Measurements from ENCODE around the gene IRX6. TPM values are rescaled to one million over a fixed set of nuclear protein-coding genes. Genes with fewer than 3 reads are reported as not detected.

The IRX6 gene
- total RNA-seq, 4 donors from 2014 or later, result 0.14 TPM; not detected in 3

- Histone ChIP-seq H3K4me3 (no peak overlapping the region), H3K27ac (no peak overlapping the region), H3K27me3 (no peaks in the 10 kb centered on the region), H3K9me3 (no peaks in the 10 kb centered on the region), H3K4me1 (no peaks in the 10 kb centered on the region), H3K36me3 (no peaks in the 10 kb centered on the region)
- TF ChIP-seq CTCF (IDR thresholded peaks at IDR 0.05) (no peak), POLR2A (IDR thresholded peaks at IDR 0.05) (no peak)
- no peak for DNase-seq
- intact Hi-C loops (cut with DNase I; ENCODE audit: low total_unique reads), result no loop called here
These were observed 35.9 kb downstream of the IRX6 start for GRCh38 chr16:55359946-55360345.

- no peaks in the 10 kb centered on the region for H3K27me3 ChIP-seq
- no peaks in the 10 kb centered on the region for H3K9me3 ChIP-seq
- no peaks in the 10 kb centered on the region for H3K36me3 ChIP-seq
- DNase-seq, result no peak
- intact Hi-C loops (cut with DNase I; ENCODE audit: low total_unique reads), result no loop called here
- H3K4me3 ChIP-seq, result no peak overlapping the region
- no peak overlapping the region for H3K27ac ChIP-seq
- TF ChIP-seq CTCF (IDR thresholded peaks at IDR 0.05) (no peak), POLR2A (IDR thresholded peaks at IDR 0.05) (no peak)
- no peaks in the 10 kb centered on the region for H3K4me1 ChIP-seq
These were observed 40.8 kb downstream of the IRX6 start for GRCh38 chr16:55364811-55365210.

GRCh38 chr16:55367301-55367811, 43.4 kb downstream of the IRX6 start:
- Histone ChIP-seq H3K27ac (no peak overlapping the region), H3K4me1 (no peaks in the 10 kb centered on the region), H3K36me3 (no peaks in the 10 kb centered on the region), H3K9me3 (no peaks in the 10 kb centered on the region), H3K4me3 (no peak overlapping the region), H3K27me3 (no peaks in the 10 kb centered on the region)
- intact Hi-C loops (cut with DNase I; ENCODE audit: low total_unique reads), result no loop called here
- DNase-seq, result no peak
- no peak for TF ChIP-seq CTCF (IDR thresholded peaks at IDR 0.05)
- no peak for TF ChIP-seq POLR2A (IDR thresholded peaks at IDR 0.05)

- Histone ChIP-seq H3K4me1 (no peaks in the 10 kb centered on the region), H3K4me3 (no peak overlapping the region), H3K27me3 (no peaks in the 10 kb centered on the region), H3K9me3 (no peaks in the 10 kb centered on the region), H3K36me3 (no peaks in the 10 kb centered on the region), H3K27ac (no peak overlapping the region)
- intact Hi-C loops (cut with DNase I; ENCODE audit: low total_unique reads), result no loop called here
- TF ChIP-seq CTCF (IDR thresholded peaks at IDR 0.05) (no peak), POLR2A (IDR thresholded peaks at IDR 0.05) (no peak)
- DNase-seq, result no peak
These were observed 44.0 kb downstream of the IRX6 start for GRCh38 chr16:55367866-55368603.

- intact Hi-C loops (cut with DNase I; ENCODE audit: low total_unique reads), result no loop called here
- no peaks in the 10 kb centered on the region for H3K36me3 ChIP-seq
- H3K4me1 ChIP-seq, result no peaks in the 10 kb centered on the region
- no peak for DNase-seq
- no peak overlapping the region for H3K4me3 ChIP-seq
- TF ChIP-seq CTCF (IDR thresholded peaks at IDR 0.05), result no peak
- TF ChIP-seq POLR2A (IDR thresholded peaks at IDR 0.05), result no peak
- H3K9me3 ChIP-seq, result no peaks in the 10 kb centered on the region
- H3K27me3 ChIP-seq, result no peaks in the 10 kb centered on the region
- H3K27ac ChIP-seq, result no peak overlapping the region
These were observed 45.1 kb downstream of the IRX6 start for GRCh38 chr16:55369151-55369550.

Data from uterus (tissue), 4 donors.